ENCODE results near the gene PPP1CB.

- no peak for TF ChIP-seq CTCF (IDR thresholded peaks at IDR 0.05; ENCODE audit: low read depth, low read length, poor library complexity, severe bottlenecking)
- no peak for TF ChIP-seq EZH2phosphoT487 (IDR thresholded peaks at IDR 0.05; ENCODE audit: borderline replicate concordance, low read length)
Observed at GRCh38 chr2:28752631-28753376, 1.2 kb downstream of the PPP1CB start.

Data from DOHH2 (cell line).